K562 (cell line): ENCODE data around the gene ZFYVE19. TPM values are rescaled to one million over a fixed set of nuclear protein-coding genes. Genes with fewer than 3 reads are reported as not detected.

ENCODE experiments used
- BCOR ChIP-seq: fragments of 450-650 bp; IDR thresholded peaks from 2 replicates; pipeline ENCODE4 v1.6.1; 2016
- BRCA1 ChIP-seq, 2 experiments: fragments of 450-650 bp in 1 of 2; sonication (generic) in 1 of 2; formaldehyde crosslinking in 1 of 2; IDR thresholded peaks; 2 replicates each; pipeline versions ENCODE4 v1.5.0 to v1.6.1; 2017 to 2020; ENCODE audit warnings: mild to moderate bottlenecking in 1 of 2, missing genetic modification reagents in 1 of 2
- CREBBP ChIP-seq: IDR thresholded peaks from one replicate; pipeline ENCODE4 v1.6.1; 2012; ENCODE audit warnings: low read depth, mild to moderate bottlenecking, control low read depth, inconsistent platforms, low read length
- EGR1 ChIP-seq: fragments of 450-650 bp; conservative IDR thresholded peaks from 2 replicates; pipeline ENCODE4 v1.6.1; 2017; ENCODE audit warnings: mild to moderate bottlenecking
- FOS ChIP-seq: IDR thresholded peaks from 3 replicates; pipeline ENCODE4 v1.6.1; 2011; ENCODE audit not compliant: insufficient read length; ENCODE audit errors: extremely low read depth
- HMG20B ChIP-seq: fragments of 250-450 bp; sonication (Bioruptor Pico); IDR thresholded peaks from 2 replicates; pipeline ENCODE4 v1.5.0; 2021; ENCODE audit warnings: mild to moderate bottlenecking
- KDM1A ChIP-seq, 2 experiments: fragments of 450-650 bp; IDR thresholded peaks; 2 replicates each; pipeline ENCODE4 v1.6.1; 2016; ENCODE audit warnings: mild to moderate bottlenecking in 2 of 2
- LEF1 ChIP-seq: fragments of 450-650 bp; IDR thresholded peaks from 2 replicates; pipeline ENCODE4 v1.6.1; 2016; ENCODE audit warnings: mild to moderate bottlenecking
- MECOM ChIP-seq: fragments of 250-450 bp; sonication (Bioruptor Pico); IDR thresholded peaks from 2 replicates; pipeline ENCODE4 v1.8.0; 2022; ENCODE audit warnings: inconsistent platforms
- PTBP1 ChIP-seq: fragments of 200-400 bp; formaldehyde crosslinking; IDR thresholded peaks from 2 replicates; pipeline ENCODE4 v1.6.1; 2017; ENCODE audit warnings: low read depth, low read length
- PTTG1 ChIP-seq: fragments of 450-650 bp; IDR thresholded peaks from 2 replicates; pipeline ENCODE4 v1.6.1; 2016; ENCODE audit warnings: low read depth, mild to moderate bottlenecking, missing genetic modification characterization, missing compliant biosample characterization
- RBM15 ChIP-seq: fragments of 200-400 bp; formaldehyde crosslinking; IDR thresholded peaks from 2 replicates; pipeline ENCODE4 v1.6.1; 2018; ENCODE audit warnings: mild to moderate bottlenecking, low read length, moderate library complexity; ENCODE audit not compliant: insufficient read depth
- SMAD1 ChIP-seq: fragments of 150-350 bp; IDR thresholded peaks from 2 replicates; pipeline ENCODE4 v1.6.1; 2014; ENCODE audit warnings: low read length, low read depth; ENCODE audit not compliant: partially characterized antibody
- SMAD3 ChIP-seq: fragments of 450-650 bp; formaldehyde crosslinking; conservative IDR thresholded peaks from 2 replicates; pipeline ENCODE4 v1.4.0; 2020; ENCODE audit warnings: mild to moderate bottlenecking
- SMARCA5 ChIP-seq: fragments of 450-650 bp; IDR thresholded peaks from 2 replicates; pipeline ENCODE4 v1.6.1; 2016
- SRSF3 ChIP-seq: fragments of 200-400 bp; formaldehyde crosslinking; IDR thresholded peaks from 2 replicates; pipeline ENCODE4 v1.6.1; 2016; ENCODE audit warnings: mild to moderate bottlenecking, low read length, moderate library complexity; ENCODE audit not compliant: insufficient read depth
- STAT5A ChIP-seq: IDR thresholded peaks from 2 replicates; pipeline ENCODE4 v1.6.1; 2012; ENCODE audit warnings: low read length, inconsistent platforms, borderline replicate concordance
- ZNF121 ChIP-seq: sonication (generic); formaldehyde crosslinking; conservative IDR thresholded peaks from 2 replicates; pipeline ENCODE4 v1.8.0; 2022; ENCODE audit warnings: missing genetic modification reagents
- ZNF140 ChIP-seq: fragments of 250-450 bp; sonication (Bioruptor Pico); IDR thresholded peaks from 2 replicates; pipeline ENCODE4 v1.8.0; 2021; ENCODE audit warnings: moderate library complexity, mild to moderate bottlenecking, inconsistent platforms
- ZNF224 ChIP-seq: sonication (generic); formaldehyde crosslinking; IDR thresholded peaks from 2 replicates; pipeline ENCODE4 v1.8.0; 2022; ENCODE audit warnings: mild to moderate bottlenecking, missing genetic modification reagents
- ZNF586 ChIP-seq: fragments of 450-650 bp; formaldehyde crosslinking; conservative IDR thresholded peaks from 2 replicates; pipeline ENCODE4 v1.4.0; 2020; ENCODE audit warnings: mild to moderate bottlenecking, moderate library complexity
- ZNF707 ChIP-seq: fragments of 250-450 bp; sonication (Bioruptor Pico); conservative IDR thresholded peaks from 2 replicates; pipeline ENCODE4 v1.8.0; 2022; ENCODE audit warnings: inconsistent platforms, mild to moderate bottlenecking, moderate library complexity
- ZNF778 ChIP-seq: fragments of 450-650 bp; formaldehyde crosslinking; IDR thresholded peaks from 2 replicates; pipeline ENCODE4 v1.4.0; 2020; ENCODE audit warnings: mild to moderate bottlenecking, moderate library complexity
- ZNF780A ChIP-seq: fragments of 250-450 bp; sonication (Bioruptor Pico); IDR thresholded peaks from 2 replicates; pipeline ENCODE4 v1.5.0; 2021; ENCODE audit warnings: mild to moderate bottlenecking
- polyA plus RNA-seq, 8 experiments: library from polyadenylated mRNA; depleted of rRNA in 4 of 8; stranded (reverse) in 5 of 8; unstranded in 3 of 8; fragments of >200 nt; fragmentation: Nextera tagmentation in 2 of 8; fragmentation: Illumina TruSeq in 1 of 8; extraction: Ambion mirVana in 2 of 8; extraction: Trizol in 1 of 8; gene quantifications; 2 replicates each; pipeline versions ENCODE4 v1.2.1 to v1.2.3, GENCODE V29; 2011 to 2014; ENCODE audit warnings: inconsistent platforms in 1 of 8, missing spikeins in 1 of 8
- total RNA-seq, 7 experiments: library from RNA; depleted of rRNA in 6 of 7; stranded (reverse); fragments of >200 nt in 6 of 7; fragmentation: Illumina TruSeq in 2 of 7; extraction: Trizol in 2 of 7; gene quantifications; 2 replicates each; pipeline versions ENCODE4 v1.2.1 to v1.2.3, GENCODE V29; 2011 to 2021; ENCODE audit warnings: low replicate concordance in 1 of 7
- TF ChIP-seq, protein P1 (sequence below): sonication (generic); formaldehyde crosslinking; IDR thresholded peaks from 2 replicates; pipeline ENCODE4 v1.8.0; 2022; ENCODE audit warnings: missing genetic modification reagents, mild to moderate bottlenecking, borderline replicate concordance
- TF ChIP-seq, protein P2 (sequence below): IDR thresholded peaks from 2 replicates; pipeline ENCODE4 v1.6.1; 2011; ENCODE audit warnings: borderline replicate concordance, low read depth, mild to moderate bottlenecking, moderate library complexity, low read length; ENCODE audit not compliant: insufficient read depth, poor library complexity, severe bottlenecking
- TF ChIP-seq, protein P3 (sequence below): fragments of 250-450 bp; sonication (Bioruptor Pico); IDR thresholded peaks from 2 replicates; pipeline ENCODE4 v1.6.1; 2021; ENCODE audit warnings: mild to moderate bottlenecking

Gene ZFYVE19
- total and polyA plus RNA-seq, 9 of the 15 experiments (the other 6 are each of a cell fraction or from before 2014, with no cell fraction given): 1.5 to 36.8 (median 19.9) TPM

DNA sequence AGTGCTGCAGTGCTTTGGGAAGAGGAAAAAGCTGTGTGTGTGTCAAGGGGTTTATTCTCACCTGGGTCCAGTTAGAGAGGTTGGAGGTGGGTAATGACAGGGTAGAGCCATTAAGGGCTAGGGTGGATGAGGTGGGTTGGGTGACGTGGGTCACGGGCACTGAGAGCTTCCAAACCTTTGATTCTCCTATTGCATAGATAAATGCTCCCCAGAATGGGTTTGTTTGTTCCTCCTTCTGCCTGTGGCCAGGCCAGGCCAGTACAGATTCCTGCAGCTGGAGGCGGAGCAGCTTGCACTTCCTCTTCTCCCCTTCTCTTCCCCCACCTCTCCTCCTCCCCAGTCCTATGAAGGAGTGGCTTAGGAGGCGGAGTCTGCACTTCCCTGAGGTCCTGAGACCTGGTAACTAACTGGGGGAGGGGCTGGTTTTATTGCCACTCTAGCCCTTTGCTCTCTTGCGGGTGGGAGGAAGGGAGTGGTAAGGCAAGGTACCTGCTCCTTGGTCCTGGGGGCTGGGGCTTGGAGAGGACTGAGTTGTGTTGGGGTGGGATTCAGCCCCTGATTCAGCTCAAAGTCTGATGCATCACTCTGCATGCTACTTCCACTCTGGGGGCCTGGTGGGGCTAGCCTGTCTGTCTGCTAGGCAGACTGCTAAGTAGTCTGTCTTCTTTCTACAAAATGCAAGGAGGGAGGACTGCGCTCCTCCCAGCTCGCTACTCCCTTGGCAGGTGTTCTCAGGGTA is 40.5 kb downstream of the ZFYVE19 start (continued):
- TF ChIP-seq, protein P1, sequence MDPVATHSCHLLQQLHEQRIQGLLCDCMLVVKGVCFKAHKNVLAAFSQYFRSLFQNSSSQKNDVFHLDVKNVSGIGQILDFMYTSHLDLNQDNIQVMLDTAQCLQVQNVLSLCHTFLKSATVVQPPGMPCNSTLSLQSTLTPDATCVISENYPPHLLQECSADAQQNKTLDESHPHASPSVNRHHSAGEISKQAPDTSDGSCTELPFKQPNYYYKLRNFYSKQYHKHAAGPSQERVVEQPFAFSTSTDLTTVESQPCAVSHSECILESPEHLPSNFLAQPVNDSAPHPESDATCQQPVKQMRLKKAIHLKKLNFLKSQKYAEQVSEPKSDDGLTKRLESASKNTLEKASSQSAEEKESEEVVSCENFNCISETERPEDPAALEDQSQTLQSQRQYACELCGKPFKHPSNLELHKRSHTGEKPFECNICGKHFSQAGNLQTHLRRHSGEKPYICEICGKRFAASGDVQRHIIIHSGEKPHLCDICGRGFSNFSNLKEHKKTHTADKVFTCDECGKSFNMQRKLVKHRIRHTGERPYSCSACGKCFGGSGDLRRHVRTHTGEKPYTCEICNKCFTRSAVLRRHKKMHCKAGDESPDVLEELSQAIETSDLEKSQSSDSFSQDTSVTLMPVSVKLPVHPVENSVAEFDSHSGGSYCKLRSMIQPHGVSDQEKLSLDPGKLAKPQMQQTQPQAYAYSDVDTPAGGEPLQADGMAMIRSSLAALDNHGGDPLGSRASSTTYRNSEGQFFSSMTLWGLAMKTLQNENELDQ (CRISPR knock-in tag): no peak
- peak; percentile 42; the same call in 1 of the 2 replicates for TF ChIP-seq EGR1
- no peak for TF ChIP-seq ZNF778 (CRISPR knock-in tag)
- no peak for TF ChIP-seq ZNF140 (CRISPR knock-in tag)
- TF ChIP-seq PTTG1: no peak
- TF ChIP-seq BCOR: no peak
- TF ChIP-seq SMAD1: no peak
- TF ChIP-seq, protein P2, sequence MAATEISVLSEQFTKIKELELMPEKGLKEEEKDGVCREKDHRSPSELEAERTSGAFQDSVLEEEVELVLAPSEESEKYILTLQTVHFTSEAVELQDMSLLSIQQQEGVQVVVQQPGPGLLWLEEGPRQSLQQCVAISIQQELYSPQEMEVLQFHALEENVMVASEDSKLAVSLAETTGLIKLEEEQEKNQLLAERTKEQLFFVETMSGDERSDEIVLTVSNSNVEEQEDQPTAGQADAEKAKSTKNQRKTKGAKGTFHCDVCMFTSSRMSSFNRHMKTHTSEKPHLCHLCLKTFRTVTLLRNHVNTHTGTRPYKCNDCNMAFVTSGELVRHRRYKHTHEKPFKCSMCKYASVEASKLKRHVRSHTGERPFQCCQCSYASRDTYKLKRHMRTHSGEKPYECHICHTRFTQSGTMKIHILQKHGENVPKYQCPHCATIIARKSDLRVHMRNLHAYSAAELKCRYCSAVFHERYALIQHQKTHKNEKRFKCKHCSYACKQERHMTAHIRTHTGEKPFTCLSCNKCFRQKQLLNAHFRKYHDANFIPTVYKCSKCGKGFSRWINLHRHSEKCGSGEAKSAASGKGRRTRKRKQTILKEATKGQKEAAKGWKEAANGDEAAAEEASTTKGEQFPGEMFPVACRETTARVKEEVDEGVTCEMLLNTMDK: no peak
- TF ChIP-seq SMAD3 (CRISPR knock-in tag): no peak
- TF ChIP-seq, protein P3, sequence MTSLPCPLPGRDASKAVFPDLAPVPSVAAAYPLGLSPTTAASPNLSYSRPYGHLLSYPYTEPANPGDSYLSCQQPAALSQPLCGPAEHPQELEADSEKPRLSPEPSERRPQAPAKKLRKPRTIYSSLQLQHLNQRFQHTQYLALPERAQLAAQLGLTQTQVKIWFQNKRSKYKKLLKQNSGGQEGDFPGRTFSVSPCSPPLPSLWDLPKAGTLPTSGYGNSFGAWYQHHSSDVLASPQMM: no peak
- no peak for TF ChIP-seq RBM15
- TF ChIP-seq SRSF3: no peak
- TF ChIP-seq ZNF780A (CRISPR knock-in tag): no peak
- peak; percentile 83; the same call in 1 of the 2 replicates for TF ChIP-seq SMARCA5
- no peak for TF ChIP-seq STAT5A
- peak; percentile 60; the same call in 1 of the 2 replicates for TF ChIP-seq ZNF121 (CRISPR knock-in tag)
- TF ChIP-seq CREBBP: no peak
- no peak for TF ChIP-seq MECOM (CRISPR knock-in tag)
- TF ChIP-seq ZNF707: no peak
- no peak for TF ChIP-seq HMG20B
- no peak for TF ChIP-seq ZNF224
- no peak for TF ChIP-seq ZNF586
- TF ChIP-seq BRCA1 (IDR thresholded peaks at IDR 0.05): no peak
- no peak for TF ChIP-seq BRCA1 (CRISPR knock-in tag; IDR thresholded peaks at IDR 0.05)
- TF ChIP-seq LEF1: no peak
- TF ChIP-seq KDM1A (IDR thresholded peaks at IDR 0.05): no peak
- TF ChIP-seq FOS: no peak
- TF ChIP-seq PTBP1: no peak
